Neural cell (in vitro differentiated cells): ENCODE data around the gene BSN. TPM values are rescaled to one million over a fixed set of nuclear protein-coding genes. Genes with fewer than 3 reads are reported as not detected.

Experiments used
- H2AFZ ChIP-seq: fragments of 200-600, 300-800 bp; sonication (generic), shearing (Covaris generic); 2 replicates; pipeline ENCODE4 v1.6.0; 2014; ENCODE audit warnings: low read depth, mild to moderate bottlenecking, antibody characterized with exemption, low read length, moderate library complexity
- H3F3A ChIP-seq: fragments of 200-600 bp; shearing (Covaris generic); 2 replicates; pipeline ENCODE4 v1.6.1; 2016; ENCODE audit warnings: mild to moderate bottlenecking, moderate library complexity, mixed read lengths, antibody characterized with exemption, low read length; ENCODE audit not compliant: insufficient read depth, poor library complexity, severe bottlenecking
- H3K27ac ChIP-seq: fragments of 200-600, 300-800 bp; sonication (generic), shearing (Covaris generic); 2 replicates; pipeline ENCODE4 v1.5.1; 2014; ENCODE audit warnings: mild to moderate bottlenecking, low read length, moderate library complexity
- H3K27me3 ChIP-seq: fragments of 300-800, 200-600 bp; sonication (generic), shearing (Covaris generic); 2 replicates; pipeline ENCODE4 v1.6.0; 2014; ENCODE audit warnings: mild to moderate bottlenecking, low read depth, low read length, moderate library complexity; ENCODE audit not compliant: insufficient read depth
- H3K36me3 ChIP-seq: fragments of 300-800, 200-600 bp; sonication (generic), shearing (Covaris generic); 2 replicates; pipeline ENCODE4 v1.5.1; 2014; ENCODE audit warnings: mild to moderate bottlenecking, antibody characterized with exemption, low read length, moderate library complexity; ENCODE audit not compliant: insufficient read depth
- H3K4me2 ChIP-seq: fragments of 300-800, 200-600 bp; sonication (generic), shearing (Covaris generic); 2 replicates; pipeline ENCODE4 v1.6.0; 2014; ENCODE audit warnings: mild to moderate bottlenecking, low read length
- H3K4me3 ChIP-seq: fragments of 300-800, 200-600 bp; sonication (generic), shearing (Covaris generic); 2 replicates; pipeline ENCODE4 v1.5.1; 2014; ENCODE audit warnings: mild to moderate bottlenecking, low read length, moderate library complexity
- H3K79me2 ChIP-seq: fragments of 200-600 bp; shearing (Covaris generic); replicated peaks from 2 replicates; pipeline ENCODE4 v1.6.0; 2014; ENCODE audit warnings: mild to moderate bottlenecking, low read length, moderate library complexity; ENCODE audit not compliant: insufficient read depth
- H3K9ac ChIP-seq: fragments of 300-800, 200-600 bp; sonication (generic), shearing (Covaris generic); 2 replicates; pipeline ENCODE4 v1.6.1; 2016; ENCODE audit warnings: mild to moderate bottlenecking, low read length, mixed read lengths
- H3K9me2 ChIP-seq: fragments of 200-600 bp; shearing (Covaris generic); 2 replicates; pipeline ENCODE4 v1.6.1; 2016; ENCODE audit warnings: mild to moderate bottlenecking, low read length, mixed read lengths; ENCODE audit not compliant: insufficient read depth
- H3K9me3 ChIP-seq: fragments of 200-600, 300-800 bp; sonication (generic), shearing (Covaris generic); 2 replicates; pipeline ENCODE4 v1.6.1; 2016; ENCODE audit warnings: mild to moderate bottlenecking, mixed run types, low read length, moderate library complexity, mixed read lengths
- H4K20me1 ChIP-seq: fragments of 200-600 bp; shearing (Covaris generic); 2 replicates; pipeline ENCODE4 v1.6.1; 2016; ENCODE audit warnings: mild to moderate bottlenecking, mixed run types; ENCODE audit not compliant: insufficient read depth
- CTCF ChIP-seq: fragments of 450-650 bp; IDR thresholded peaks from 2 replicates; pipeline ENCODE4 v1.5.1; 2014; ENCODE audit warnings: antibody characterized with exemption, mild to moderate bottlenecking, moderate library complexity; ENCODE audit not compliant: poor library complexity, severe bottlenecking
- EP300 ChIP-seq: fragments of 450-650 bp; conservative IDR thresholded peaks from 2 replicates; pipeline ENCODE4 v1.6.1; 2014; ENCODE audit warnings: antibody characterized with exemption, mild to moderate bottlenecking, moderate library complexity; ENCODE audit not compliant: poor library complexity, severe bottlenecking
- MXI1 ChIP-seq: fragments of 450-650 bp; conservative IDR thresholded peaks from 2 replicates; pipeline ENCODE4 v1.6.1; 2014; ENCODE audit warnings: antibody characterized with exemption, mild to moderate bottlenecking; ENCODE audit not compliant: poor library complexity, severe bottlenecking
- POLR2AphosphoS5 ChIP-seq: IDR thresholded peaks from 2 replicates; pipeline ENCODE4 v1.6.1; 2012
- RAD21 ChIP-seq: fragments of 450-650 bp; conservative IDR thresholded peaks from 2 replicates; pipeline ENCODE4 v1.6.1; 2014; ENCODE audit warnings: antibody characterized with exemption, mild to moderate bottlenecking, moderate library complexity
- REST ChIP-seq: IDR thresholded peaks from 2 replicates; pipeline ENCODE4 v1.6.1; 2012; ENCODE audit warnings: borderline replicate concordance
- SMC3 ChIP-seq: fragments of 450-650 bp; conservative IDR thresholded peaks from 2 replicates; pipeline ENCODE4 v1.6.1; 2014; ENCODE audit warnings: antibody characterized with exemption, mild to moderate bottlenecking, moderate library complexity; ENCODE audit not compliant: poor library complexity
- TAF1 ChIP-seq: IDR thresholded peaks from 2 replicates; pipeline ENCODE4 v1.6.1; 2012; ENCODE audit warnings: low read depth
- polyA plus RNA-seq: library from polyadenylated mRNA; depleted of rRNA; stranded (reverse); fragments of >200 nt; gene quantifications from 2 replicates; pipeline ENCODE4 v1.2.3, GENCODE V29; 2014

Gene BSN
- polyA plus RNA-seq, 1 donor from 2014 or later, result 2.0 TPM

- no peak overlapping the region for H2AFZ ChIP-seq
- H3K27me3 ChIP-seq, result no peaks in the 10 kb centered on the region
- no peaks in the 10 kb centered on the region for H3F3A ChIP-seq
- peaks cover 3% of the 10 kb centered on the region for H3K36me3 ChIP-seq
- no peak overlapping the region for H3K27ac ChIP-seq
- H3K4me3 ChIP-seq, result no peak overlapping the region
- H4K20me1 ChIP-seq, result no peaks in the 10 kb centered on the region
- no peak overlapping the region for H3K9ac ChIP-seq
- TF ChIP-seq RAD21 (no peak), EP300 (no peak), TAF1 (no peak), SMC3 (no peak)
- no peak overlapping the region for H3K4me2 ChIP-seq
- H3K9me2 ChIP-seq, result no peaks in the 10 kb centered on the region
- H3K9me3 ChIP-seq, result no peaks in the 10 kb centered on the region
- H3K79me2 ChIP-seq, result peaks cover 15% of the 10 kb centered on the region
Observed at GRCh38 chr3:49506906-49507305, 47.4 kb upstream of the BSN start.

GRCh38 chr3:49509028-49509561 is 45.2 kb upstream of the BSN start:
- Histone ChIP-seq H3K27ac (no peak overlapping the region), H3K36me3 (peaks cover 7% of the 10 kb centered on the region), H3K79me2 (peaks cover 10% of the 10 kb centered on the region)

More at GRCh38 chr3:49509028-49509561, 45.2 kb upstream of the BSN start:
- no peak for TF ChIP-seq EP300
- no peak for TF ChIP-seq MXI1
- TF ChIP-seq SMC3, result no peak
- TF ChIP-seq CTCF, result no peak
- no peak for TF ChIP-seq RAD21
- TF ChIP-seq POLR2AphosphoS5, result no peak
- TF ChIP-seq TAF1, result no peak
- no peak for TF ChIP-seq REST
- H3K4me2 ChIP-seq, result no peak overlapping the region
- no peak overlapping the region for H2AFZ ChIP-seq
- no peaks in the 10 kb centered on the region for H3K9me3 ChIP-seq
- H4K20me1 ChIP-seq, result no peaks in the 10 kb centered on the region
- no peaks in the 10 kb centered on the region for H3K27me3 ChIP-seq
- no peak overlapping the region for H3K9ac ChIP-seq
- no peaks in the 10 kb centered on the region for H3F3A ChIP-seq
- H3K9me2 ChIP-seq, result no peaks in the 10 kb centered on the region
- H3K4me3 ChIP-seq, result no peak overlapping the region
